ENCODE data around the gene CYB561A3. TPM values are rescaled to one million over a fixed set of nuclear protein-coding genes. Genes with fewer than 3 reads are reported as not detected.
A peak's percentile ranks its signal among the peaks of the same experiment; 100 is the strongest.

The CYB561A3 gene
- total RNA-seq, 2 donors from 2014 or later: 46.5 to 62.3 TPM

DNA sequence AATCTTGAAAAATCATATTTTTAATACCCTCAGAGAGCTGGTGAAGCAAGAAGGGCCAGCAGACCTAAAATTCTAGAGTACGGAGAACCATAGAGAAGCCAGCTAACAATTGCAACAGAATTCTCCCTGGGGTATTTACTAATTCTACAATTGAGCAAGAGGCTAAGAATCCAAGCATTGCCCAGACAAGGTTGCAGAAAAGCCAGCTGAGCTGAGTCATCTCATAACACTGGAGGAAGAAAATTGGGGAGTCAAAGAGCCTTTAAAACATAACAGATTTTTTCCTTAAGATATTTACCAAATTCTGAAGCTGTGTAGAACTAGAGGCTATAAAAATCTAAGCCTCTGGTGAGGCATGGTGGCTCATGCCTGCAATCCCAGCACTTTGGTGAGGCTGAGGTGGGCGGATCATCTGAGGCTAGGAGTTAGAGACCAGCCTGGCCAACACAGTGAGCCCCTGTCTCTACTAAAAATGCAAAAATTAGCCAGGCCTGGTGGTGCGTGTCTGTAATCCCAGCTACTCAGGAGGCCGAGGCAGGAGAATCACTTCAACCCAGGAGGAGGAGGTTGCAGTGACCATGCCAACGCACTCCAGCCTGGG is 17.1 kb upstream of the CYB561A3 start:
- Mint-ChIP-seq H3K9me3 (no peaks in the 10 kb centered on the region), H3K36me3 (ENCODE audit: low read depth) (peaks cover 24% of the 10 kb centered on the region), H3K4me1 (no peaks in the 10 kb centered on the region), H3K27me3 (no peaks in the 10 kb centered on the region), H3K4me3 (no peak overlapping the region), H3K27ac (no peak overlapping the region)
- ATAC-seq (replicated peaks): no peak

DNA sequence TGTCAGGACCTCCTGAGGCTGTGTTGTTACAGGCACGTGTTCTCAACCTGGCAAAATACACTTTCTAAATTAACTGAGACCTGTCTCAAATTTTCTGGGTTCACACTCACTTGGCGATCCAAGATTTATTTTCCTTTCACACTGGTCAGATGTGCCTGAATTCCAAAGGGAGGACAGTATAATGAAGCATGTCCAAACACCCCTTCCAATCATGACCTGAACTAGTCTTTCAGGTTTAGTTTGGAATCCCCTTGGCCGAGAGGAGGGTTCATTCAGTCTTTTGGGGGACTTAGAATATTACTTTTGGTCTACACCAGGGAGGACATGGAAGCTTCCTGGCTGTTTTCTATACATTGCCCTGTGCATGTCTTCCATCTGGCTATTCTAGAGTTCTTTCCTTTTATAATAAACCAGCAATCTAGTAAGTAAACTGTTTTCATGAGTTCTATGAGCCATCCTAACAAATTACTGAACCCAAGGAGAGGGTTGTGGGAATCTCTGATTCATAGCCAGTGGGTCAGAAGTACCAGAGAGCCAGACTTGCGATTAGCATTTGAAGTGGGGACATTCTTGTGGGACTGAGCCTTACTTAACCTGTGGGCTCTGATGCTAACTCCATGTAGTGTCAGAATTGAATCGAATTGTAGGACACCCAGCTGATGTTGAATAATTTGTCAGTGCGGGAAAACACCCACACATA is 15.9 kb upstream of the CYB561A3 start:
- Mint-ChIP-seq H3K4me3 (no peak overlapping the region), H3K36me3 (ENCODE audit: low read depth) (peaks cover 24% of the 10 kb centered on the region), H3K27ac (no peak overlapping the region), H3K4me1 (no peaks in the 10 kb centered on the region), H3K9me3 (no peaks in the 10 kb centered on the region), H3K27me3 (no peaks in the 10 kb centered on the region)
- no peak for ATAC-seq (replicated peaks)

DNA sequence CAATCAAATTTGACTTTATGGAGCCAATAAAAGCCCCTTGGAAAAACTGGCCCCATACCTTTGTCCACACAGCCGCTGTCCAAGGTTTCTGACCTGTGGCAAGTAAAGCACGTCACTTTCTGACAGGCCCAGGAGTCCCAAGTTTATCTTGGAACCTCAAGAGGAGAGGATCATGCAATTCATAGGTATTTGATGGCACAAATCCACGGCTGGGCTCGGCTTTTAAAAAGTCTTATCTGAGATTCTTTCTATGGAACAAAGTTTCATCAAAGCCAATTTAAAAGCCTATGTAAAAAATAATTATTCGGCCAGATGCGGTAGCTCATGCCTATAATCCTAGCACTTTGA is 14.1 kb upstream of the CYB561A3 start:
- H3K4me3 Mint-ChIP-seq: no peak overlapping the region
- H3K27ac Mint-ChIP-seq: no peak overlapping the region
- peaks cover 36% of the 10 kb centered on the region for H3K36me3 Mint-ChIP-seq (ENCODE audit: low read depth)
- ATAC-seq (replicated peaks): no peak
- no peaks in the 10 kb centered on the region for H3K4me1 Mint-ChIP-seq
- no peaks in the 10 kb centered on the region for H3K9me3 Mint-ChIP-seq
- no peaks in the 10 kb centered on the region for H3K27me3 Mint-ChIP-seq

DNA sequence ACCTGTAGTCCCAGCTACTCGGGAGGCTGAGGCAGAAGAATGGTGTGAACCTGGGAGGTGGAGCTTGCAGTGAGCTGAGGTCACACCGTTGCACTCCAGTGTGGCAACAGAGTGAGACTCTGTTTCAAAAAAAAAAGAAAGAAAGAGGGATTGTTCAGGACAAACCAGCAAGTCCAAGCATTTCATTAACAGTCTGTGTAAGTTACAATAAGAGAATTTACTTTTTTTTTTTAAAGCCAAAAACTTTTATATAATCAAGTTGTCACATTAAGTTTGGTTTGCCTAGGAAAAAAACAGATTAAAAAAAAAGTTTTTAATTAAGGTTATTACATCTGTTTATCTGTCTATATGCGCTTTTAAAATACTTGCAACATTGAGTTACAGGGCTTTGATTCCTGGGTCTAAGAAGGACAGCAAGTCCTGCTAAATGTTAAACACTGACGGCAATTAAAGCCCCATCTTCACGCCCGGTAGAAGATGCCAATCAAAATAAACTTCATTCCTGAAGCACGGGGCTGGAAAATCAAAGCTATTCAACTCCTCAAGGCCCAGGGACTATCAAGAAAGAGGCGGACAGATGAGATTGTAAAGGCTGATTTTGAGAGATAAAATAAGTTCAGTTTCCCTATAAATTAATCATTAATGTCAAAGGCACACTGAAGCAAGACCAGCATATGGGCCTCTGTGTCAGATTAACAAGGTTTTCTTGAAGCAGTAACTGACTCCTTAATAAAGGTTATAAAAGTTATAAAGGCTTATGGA is 11.2 kb upstream of the CYB561A3 start:
- no peak for ATAC-seq (replicated peaks)
- Mint-ChIP-seq H3K27me3 (no peaks in the 10 kb centered on the region), H3K27ac (no peak overlapping the region), H3K4me3 (no peak overlapping the region), H3K4me1 (peaks cover 9% of the 10 kb centered on the region), H3K36me3 (ENCODE audit: low read depth) (peaks cover 64% of the 10 kb centered on the region), H3K9me3 (no peaks in the 10 kb centered on the region)

DNA sequence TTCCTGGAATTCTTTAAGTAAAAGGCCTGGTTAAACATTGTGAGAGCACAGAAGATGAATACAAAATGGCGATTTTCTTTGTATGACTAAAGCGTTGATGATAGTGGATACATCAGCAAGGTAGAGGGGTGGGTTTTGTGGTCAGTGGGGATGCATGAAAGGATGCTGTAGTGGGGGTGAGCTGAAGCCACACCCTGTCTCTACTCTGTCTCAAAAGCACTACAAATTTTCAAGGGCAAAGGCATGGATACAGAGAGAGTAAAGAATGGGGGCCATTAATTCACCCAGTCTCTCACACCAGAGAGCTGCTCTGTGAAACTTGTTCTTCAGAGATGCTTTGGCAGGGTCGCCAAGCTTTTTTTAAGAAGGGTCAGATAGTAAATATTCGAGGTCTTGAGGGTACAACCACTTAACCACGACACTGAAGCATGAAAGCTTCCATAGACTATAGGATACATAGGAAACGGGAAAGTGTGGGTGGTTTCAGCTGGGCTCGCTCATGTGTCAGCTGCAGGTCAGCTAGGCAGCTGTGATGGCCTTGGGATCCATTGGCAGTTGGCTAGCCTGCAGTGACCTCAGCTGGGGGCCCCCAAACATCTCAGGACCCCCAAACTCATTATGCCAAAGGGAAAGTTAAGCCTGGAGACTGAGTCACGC is 8.8 kb upstream of the CYB561A3 start:
- peak; percentile 78 for ATAC-seq (replicated peaks)
- Mint-ChIP-seq H3K4me1 (peaks cover 9% of the 10 kb centered on the region), H3K27me3 (no peaks in the 10 kb centered on the region), H3K27ac (peak overlapping the region; percentile 69), H3K9me3 (no peaks in the 10 kb centered on the region), H3K4me3 (no peak overlapping the region), H3K36me3 (ENCODE audit: low read depth) (peaks cover 73% of the 10 kb centered on the region)

DNA sequence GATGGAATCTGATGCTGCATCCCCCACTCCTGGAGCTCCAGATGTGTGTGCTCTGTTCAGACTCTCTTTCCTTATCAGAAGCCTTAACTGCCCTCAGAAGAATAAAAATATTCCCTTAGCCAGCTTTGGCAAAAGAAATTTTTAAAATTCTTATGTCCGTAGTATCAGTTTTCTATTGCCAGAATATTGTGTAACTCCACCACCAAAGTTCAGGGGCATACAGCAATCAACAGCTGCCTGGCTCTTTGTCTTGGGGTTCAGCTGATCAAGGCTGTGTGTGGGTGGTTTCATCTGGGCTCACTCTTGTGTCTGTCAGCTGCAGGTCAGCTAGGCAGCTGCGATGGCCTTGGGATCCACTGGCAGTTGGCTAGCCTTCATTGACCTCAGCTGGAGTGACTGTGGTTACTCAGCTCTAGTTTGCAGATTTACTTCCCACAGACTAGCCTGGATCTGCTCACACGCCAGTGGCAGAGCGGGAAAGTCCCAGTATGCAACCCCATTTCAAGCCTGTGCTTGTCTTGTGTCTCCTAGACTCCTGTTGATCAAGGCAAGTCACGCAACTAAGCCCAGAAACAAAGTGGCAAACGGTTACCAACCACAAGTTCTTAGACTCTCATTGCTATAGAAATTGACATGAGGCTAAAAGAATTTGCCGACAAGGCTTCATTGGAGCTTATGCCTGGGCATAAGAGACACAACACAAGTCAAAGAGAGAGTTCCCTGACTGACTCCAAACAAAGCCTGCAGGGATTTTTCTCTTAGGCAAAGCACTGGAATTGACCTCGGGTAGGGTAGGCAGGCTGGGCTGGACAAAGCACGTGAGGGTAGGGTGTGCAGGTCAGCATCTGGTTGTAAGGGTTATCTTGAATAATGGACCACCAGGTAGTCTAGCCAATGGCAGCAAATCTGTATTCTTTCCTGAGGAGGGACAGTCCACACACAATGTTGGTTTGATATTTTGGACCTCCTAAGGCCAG is 8.0 kb upstream of the CYB561A3 start:
- peak; percentile 51 for ATAC-seq (replicated peaks)
- Mint-ChIP-seq H3K4me1 (peaks cover 9% of the 10 kb centered on the region), H3K27me3 (no peaks in the 10 kb centered on the region), H3K36me3 (ENCODE audit: low read depth) (peaks cover 72% of the 10 kb centered on the region), H3K4me3 (no peak overlapping the region), H3K27ac (peak overlapping the region; percentile 69), H3K9me3 (no peaks in the 10 kb centered on the region)

DNA sequence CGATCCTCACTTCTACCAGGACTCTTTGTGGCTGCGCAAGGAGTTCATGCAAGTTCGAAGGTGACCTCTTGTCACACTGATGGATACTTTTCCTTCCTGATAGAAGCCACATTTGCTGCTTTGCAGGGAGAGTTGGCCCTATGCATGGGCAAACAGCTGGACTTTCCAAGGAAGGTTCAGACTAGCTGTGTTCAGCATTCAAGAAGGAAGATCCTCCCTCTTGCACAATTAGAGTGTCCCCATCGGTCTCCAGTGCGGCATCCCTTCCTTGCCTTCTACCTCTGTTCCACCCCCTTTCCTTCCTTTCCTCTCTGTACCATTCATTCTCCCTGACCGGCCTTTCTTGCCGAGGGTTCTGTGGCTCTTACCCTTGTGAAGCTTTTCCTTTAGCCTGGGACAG is 7.0 kb upstream of the CYB561A3 start:
- Mint-ChIP-seq H3K27me3 (no peaks in the 10 kb centered on the region), H3K27ac (no peak overlapping the region), H3K9me3 (no peaks in the 10 kb centered on the region), H3K4me3 (no peak overlapping the region), H3K36me3 (ENCODE audit: low read depth) (peaks cover 77% of the 10 kb centered on the region), H3K4me1 (peaks cover 12% of the 10 kb centered on the region)
- ATAC-seq (replicated peaks): no peak

DNA sequence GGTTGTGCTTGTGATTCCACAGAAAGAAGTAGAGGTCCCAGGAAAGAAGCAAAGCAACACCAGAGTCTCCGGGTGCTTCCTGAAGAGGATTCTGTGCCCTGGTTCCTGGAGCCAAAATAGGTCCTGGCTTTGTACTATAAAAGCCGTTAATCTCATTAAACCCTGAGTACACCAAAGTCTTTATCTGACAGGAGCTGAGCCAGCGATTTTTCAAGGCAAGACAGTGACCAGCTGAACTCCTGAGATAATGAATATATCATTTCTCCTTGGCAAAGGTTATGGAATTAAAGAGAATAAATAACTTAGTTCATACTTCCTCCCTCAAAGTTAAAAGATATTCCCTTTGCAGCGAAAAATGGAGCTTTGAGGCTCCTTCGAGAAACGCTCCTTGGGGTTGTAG is 5.7 kb upstream of the CYB561A3 start:
- peaks cover 21% of the 10 kb centered on the region for H3K4me1 Mint-ChIP-seq
- no peaks in the 10 kb centered on the region for H3K9me3 Mint-ChIP-seq
- no peak overlapping the region for H3K27ac Mint-ChIP-seq
- ATAC-seq (replicated peaks): no peak
- peaks cover 90% of the 10 kb centered on the region for H3K36me3 Mint-ChIP-seq (ENCODE audit: low read depth)
- H3K27me3 Mint-ChIP-seq: no peaks in the 10 kb centered on the region
- no peak overlapping the region for H3K4me3 Mint-ChIP-seq

DNA sequence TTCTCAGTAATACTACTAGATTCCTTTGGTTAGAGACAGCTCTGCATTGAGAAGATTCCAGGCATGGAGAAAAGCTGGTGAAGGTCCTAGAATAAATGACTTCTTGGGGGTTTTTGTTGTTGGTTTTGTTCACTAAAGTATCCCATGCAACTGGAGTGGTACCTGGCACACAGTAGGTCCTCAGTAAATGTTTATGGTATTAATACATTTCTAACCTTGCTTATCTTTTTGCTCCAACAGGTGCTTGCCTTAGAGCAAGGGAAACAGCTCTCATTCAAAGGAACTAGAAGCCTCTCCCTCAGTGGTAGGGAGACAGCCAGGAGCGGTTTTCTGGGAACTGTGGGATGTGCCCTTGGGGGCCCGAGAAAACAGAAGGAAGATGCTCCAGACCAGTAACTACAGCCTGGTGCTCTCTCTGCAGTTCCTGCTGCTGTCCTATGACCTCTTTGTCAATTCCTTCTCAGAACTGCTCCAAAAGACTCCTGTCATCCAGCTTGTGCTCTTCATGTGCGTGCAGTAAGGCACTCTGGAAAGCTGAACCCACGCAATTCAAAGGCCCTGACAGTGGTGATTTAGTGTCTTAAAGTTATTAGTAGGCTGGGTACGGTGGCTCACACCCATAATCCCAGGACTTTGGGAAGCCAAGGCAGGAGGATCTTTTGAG is 2.5 kb upstream of the CYB561A3 start:
- Mint-ChIP-seq H3K9me3 (no peaks in the 10 kb centered on the region), H3K4me1 (peaks cover 14% of the 10 kb centered on the region), H3K36me3 (ENCODE audit: low read depth) (peaks cover 69% of the 10 kb centered on the region), H3K27ac (peak overlapping the region; percentile 98), H3K27me3 (no peaks in the 10 kb centered on the region), H3K4me3 (peak overlapping the region; percentile 98)
- ATAC-seq (replicated peaks): no peak

DNA sequence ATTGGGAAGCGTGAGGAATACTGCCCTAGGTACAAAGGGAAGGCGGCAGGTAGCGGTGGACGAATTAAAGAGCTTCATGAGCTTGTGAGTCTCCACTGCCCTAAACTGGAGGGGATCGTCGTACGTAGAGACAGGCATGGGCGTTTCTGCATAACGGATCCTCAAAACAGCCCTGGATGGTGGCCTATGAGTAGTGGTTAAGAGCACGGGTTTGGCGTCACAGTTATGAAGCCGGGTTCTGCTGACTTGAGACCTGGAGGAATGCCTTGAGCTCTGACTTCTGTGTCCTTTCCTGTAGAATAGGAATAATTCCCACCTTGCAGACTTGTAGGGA is 827 bp upstream of the CYB561A3 start:
- peak overlapping the region; percentile 98 for H3K4me3 Mint-ChIP-seq

DNA sequence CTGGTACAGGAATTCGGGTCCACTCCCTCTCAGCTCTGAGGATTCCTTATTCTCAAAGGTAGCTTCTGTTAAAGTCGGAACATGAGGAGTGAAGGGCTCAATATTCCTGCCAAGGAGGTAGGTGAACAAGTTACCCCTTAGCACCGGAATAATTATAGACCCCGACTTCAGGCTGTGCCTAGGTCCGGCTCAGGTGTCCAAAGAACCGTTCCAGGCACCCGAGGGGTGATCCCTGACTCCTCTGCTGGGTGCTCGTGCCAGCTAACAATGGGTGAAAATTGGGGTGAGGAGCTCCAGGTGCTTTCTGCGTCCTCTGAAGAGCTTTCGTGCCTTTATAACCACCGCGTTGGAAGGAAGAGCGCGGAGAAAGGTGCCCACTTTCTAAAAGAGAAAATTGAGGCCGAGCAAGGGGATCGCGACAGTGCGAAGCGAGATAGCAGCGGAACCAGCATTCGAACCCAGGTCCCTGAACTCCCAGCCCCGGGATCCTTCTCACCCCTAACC is 393 bp downstream of the CYB561A3 start:
- ATAC-seq (replicated peaks): peak; percentile 0

More for the DNA sequence above, 827 bp upstream of the CYB561A3 start:
- Mint-ChIP-seq H3K9me3 (no peaks in the 10 kb centered on the region), H3K27me3 (no peaks in the 10 kb centered on the region), H3K4me1 (peaks cover 17% of the 10 kb centered on the region), H3K36me3 (ENCODE audit: low read depth) (peaks cover 52% of the 10 kb centered on the region), H3K27ac (peak overlapping the region; percentile 98)
- ATAC-seq (replicated peaks): peak; percentile 13

DNA sequence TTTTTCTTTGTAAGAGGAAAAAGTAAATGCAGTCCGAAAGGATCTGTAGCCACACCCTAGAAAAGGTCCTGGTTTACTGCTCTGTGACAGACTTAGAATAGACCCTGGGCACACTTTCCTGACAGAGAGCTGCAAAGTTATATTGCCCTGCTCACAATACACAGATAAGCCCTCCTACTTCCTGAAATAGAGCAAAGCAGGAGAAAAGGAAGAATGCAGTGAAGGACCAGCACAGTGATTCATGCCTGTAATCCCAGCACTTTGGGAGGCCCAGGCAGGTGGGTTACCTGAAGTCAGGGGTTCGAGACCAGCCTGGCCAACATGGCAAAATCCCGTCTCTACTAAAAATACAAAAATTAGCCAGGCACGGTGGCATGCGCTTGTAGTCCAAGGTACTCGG is 2.2 kb downstream of the CYB561A3 start:
- peaks cover 26% of the 10 kb centered on the region for H3K36me3 Mint-ChIP-seq (ENCODE audit: low read depth)
- H3K4me1 Mint-ChIP-seq: peaks cover 17% of the 10 kb centered on the region
- H3K4me3 Mint-ChIP-seq: peak overlapping the region; percentile 98
- no peak for ATAC-seq (replicated peaks)
- no peaks in the 10 kb centered on the region for H3K27me3 Mint-ChIP-seq
- H3K27ac Mint-ChIP-seq: no peak overlapping the region
- H3K9me3 Mint-ChIP-seq: no peaks in the 10 kb centered on the region

More for the DNA sequence above, 393 bp downstream of the CYB561A3 start:
- Mint-ChIP-seq H3K9me3 (no peaks in the 10 kb centered on the region), H3K27me3 (no peaks in the 10 kb centered on the region), H3K36me3 (ENCODE audit: low read depth) (peaks cover 40% of the 10 kb centered on the region), H3K4me1 (peaks cover 17% of the 10 kb centered on the region), H3K4me3 (peak overlapping the region; percentile 98), H3K27ac (peak overlapping the region; percentile 98)

DNA sequence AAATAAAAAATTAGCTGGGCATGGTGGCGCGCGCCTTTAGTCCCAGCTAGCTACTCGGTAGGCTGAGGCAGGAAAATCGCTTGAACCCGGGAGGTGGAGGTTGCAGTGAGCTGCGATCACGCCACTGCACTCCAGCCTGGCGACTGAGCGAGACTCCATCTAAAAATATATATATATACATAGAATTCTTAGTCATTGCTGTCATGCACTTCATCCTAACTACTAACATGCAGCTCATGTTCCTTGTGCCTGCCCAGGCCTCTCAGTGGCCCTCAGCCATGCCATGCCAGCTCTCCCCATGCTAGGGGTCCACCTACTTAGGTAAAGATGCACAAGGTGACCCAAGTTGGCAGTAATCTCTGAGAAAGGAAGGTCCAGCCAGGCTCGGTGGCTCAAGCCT is 3.1 kb downstream of the CYB561A3 start:
- Mint-ChIP-seq H3K4me1 (peaks cover 16% of the 10 kb centered on the region), H3K4me3 (no peak overlapping the region), H3K36me3 (ENCODE audit: low read depth) (peaks cover 19% of the 10 kb centered on the region), H3K9me3 (no peaks in the 10 kb centered on the region), H3K27me3 (no peaks in the 10 kb centered on the region), H3K27ac (no peak overlapping the region)
- no peak for ATAC-seq (replicated peaks)

Data from activated T-helper 17 cell treated with anti-CD3 and anti-CD28 coated beads, Interleukin-2, amount 50 U/mL, for 72 hours (primary cell).